Measurements from ENCODE around the gene SPAG4.

GRCh38 chr20:35629427-35630145 lies 14.0 kb downstream of the SPAG4 start:
- TF ChIP-seq CTCF (conservative IDR thresholded peaks at IDR 0.05; ENCODE audit: low read length) (no peak), EZH2phosphoT487 (IDR thresholded peaks at IDR 0.05; ENCODE audit: borderline replicate concordance) (no peak)
